K562 (cell line): ENCODE results near the gene BCO2. TPM values are rescaled to one million over a fixed set of nuclear protein-coding genes. Genes with fewer than 3 reads are reported as not detected.

ENCODE experiments used
- BRF2 ChIP-seq: IDR thresholded peaks from 3 replicates; pipeline ENCODE4 v1.6.1; 2011; ENCODE audit warnings: borderline replicate concordance, mild to moderate bottlenecking; ENCODE audit not compliant: insufficient read length, insufficient read depth
- JUN ChIP-seq, 2 experiments: sonication (generic) in 1 of 2; formaldehyde crosslinking in 1 of 2; IDR thresholded peaks; 2 replicates each; pipeline versions ENCODE4 v1.6.1 to v1.8.0; 2012 to 2022; ENCODE audit warnings: borderline replicate concordance in 2 of 2, mild to moderate bottlenecking in 2 of 2, improper control_type of control experiment in 1 of 2, low read depth in 1 of 2, low read length in 1 of 2, missing genetic modification reagents in 1 of 2
- MLX ChIP-seq, 2 experiments: fragments of 450-650 bp in 1 of 2; sonication (generic) in 1 of 2; formaldehyde crosslinking; conservative IDR thresholded peaks; 2 replicates each; pipeline versions ENCODE4 v1.4.0 to v1.8.1; 2020 to 2022; ENCODE audit warnings: mild to moderate bottlenecking in 1 of 2, missing genetic modification reagents in 1 of 2
- POLR3A ChIP-seq: IDR thresholded peaks from 2 replicates; pipeline ENCODE4 v1.6.1; 2011; ENCODE audit warnings: borderline replicate concordance, mild to moderate bottlenecking, moderate library complexity; ENCODE audit not compliant: insufficient read length, insufficient read depth; ENCODE audit errors: extremely low read depth
- PPARD ChIP-seq: fragments of 250-450 bp; sonication (Bioruptor Pico); IDR thresholded peaks from 2 replicates; pipeline ENCODE4 v1.8.0; 2022; ENCODE audit warnings: inconsistent platforms, mild to moderate bottlenecking, moderate library complexity
- ZBTB49 ChIP-seq: sonication (generic); formaldehyde crosslinking; IDR thresholded peaks from 2 replicates; pipeline ENCODE4 v1.8.0; 2022; ENCODE audit warnings: missing genetic modification reagents, mild to moderate bottlenecking, borderline replicate concordance
- polyA plus RNA-seq, 8 experiments: library from polyadenylated mRNA; depleted of rRNA in 4 of 8; stranded (reverse) in 5 of 8; unstranded in 3 of 8; fragments of >200 nt; fragmentation: Nextera tagmentation in 2 of 8; fragmentation: Illumina TruSeq in 1 of 8; extraction: Ambion mirVana in 2 of 8; extraction: Trizol in 1 of 8; gene quantifications; 2 replicates each; pipeline versions ENCODE4 v1.2.1 to v1.2.3, GENCODE V29; 2011 to 2014; ENCODE audit warnings: inconsistent platforms in 1 of 8, missing spikeins in 1 of 8
- total RNA-seq, 7 experiments: library from RNA; depleted of rRNA in 6 of 7; stranded (reverse); fragments of >200 nt in 6 of 7; fragmentation: Illumina TruSeq in 2 of 7; extraction: Trizol in 2 of 7; gene quantifications; 2 replicates each; pipeline versions ENCODE4 v1.2.1 to v1.2.3, GENCODE V29; 2011 to 2021; ENCODE audit warnings: low replicate concordance in 1 of 7

Gene BCO2
- total and polyA plus RNA-seq, 9 of the 15 experiments (the other 6 are each of a cell fraction or from before 2014, with no cell fraction given): 0.21 to 1.0 (median 0.47) TPM; not detected in 1

- TF ChIP-seq JUN (IDR thresholded peaks at IDR 0.05; ENCODE audit: borderline replicate concordance, low read depth, low read length) (no peak), JUN (CRISPR knock-in tag; IDR thresholded peaks at IDR 0.05; ENCODE audit: borderline replicate concordance) (no peak), ZBTB49 (no peak), POLR3A (no peak), BRF2 (no peak), PPARD (CRISPR knock-in tag) (no peak), MLX (CRISPR knock-in tag; conservative IDR thresholded peaks at IDR 0.05) (no peak)
Measured at GRCh38 chr11:112177589-112177988, 2.3 kb downstream of the BCO2 start (continued).
